K562 treated with DMSO at 1 percent for 48 hours (cell line): ENCODE data around the gene ACAD9. TPM values are rescaled to one million over a fixed set of nuclear protein-coding genes. Genes with fewer than 3 reads are reported as not detected.

Source experiments
- total RNA-seq: library from RNA; unstranded; fragments of 300-600 nt; gene quantifications from 2 replicates; pipeline ENCODE4 v1.2.3, GENCODE V29; 2022; ENCODE audit warnings: low replicate concordance; ENCODE audit errors: extremely low read depth

Gene ACAD9
- not detected in 2 replicates for total RNA-seq

DNA sequence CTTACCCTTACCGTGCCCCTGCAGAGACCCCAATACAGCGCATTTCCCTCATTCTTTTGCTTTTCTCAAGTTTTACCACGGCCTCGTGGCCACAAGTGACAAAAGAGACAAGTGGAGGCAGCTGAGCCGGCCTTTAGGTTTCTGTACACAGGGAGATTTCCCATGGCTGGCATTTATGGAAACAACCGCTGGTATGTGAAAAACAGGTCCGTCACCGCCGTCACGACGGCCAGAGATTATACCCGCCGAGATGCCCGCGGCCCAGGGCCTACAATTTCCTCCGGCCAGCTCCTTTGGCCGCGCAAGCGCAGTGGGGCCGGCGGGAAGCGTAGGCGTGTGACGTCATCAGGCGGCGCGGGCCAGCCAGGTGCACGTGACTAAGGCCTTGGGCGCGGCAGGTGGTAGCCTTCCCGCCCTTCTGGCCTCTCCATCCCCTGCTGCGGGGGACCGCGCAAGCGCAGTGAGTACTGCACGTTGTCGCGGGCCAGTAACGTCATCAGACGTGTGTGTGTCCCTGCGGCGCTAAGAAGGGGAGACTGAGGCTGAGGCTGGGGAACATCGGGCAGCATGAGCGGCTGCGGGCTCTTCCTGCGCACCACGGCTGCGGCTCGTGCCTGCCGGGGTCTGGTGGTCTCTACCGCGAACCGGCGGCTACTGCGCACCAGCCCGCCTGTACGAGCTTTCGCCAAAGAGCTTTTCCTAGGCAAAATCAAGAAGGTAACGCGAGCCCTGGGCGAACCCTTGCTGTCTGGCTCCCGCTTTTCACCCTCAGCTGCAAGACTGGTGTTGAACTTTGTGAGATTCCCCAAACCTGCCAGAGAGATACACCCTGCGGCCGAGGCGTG is at the start of gene ACAD9:
TSS of gene ACAD9 (plus strand) at position 496 of the 845 bp plus-strand sequence. CDS start at position 568, 72 bp downstream.

Other genes starting within 250 kb of the ACAD9 start
- not detected in 2 replicates for gene RPN1, start 228.8 kb upstream of the ACAD9 start, total RNA-seq
- gene RAB7A, start 153.4 kb upstream of the ACAD9 start, total RNA-seq = not detected in 2 replicates
- not detected in 2 replicates for gene CFAP92, start 114.5 kb downstream of the ACAD9 start, total RNA-seq
- not detected in 2 replicates for gene EFCC1, start 121.7 kb downstream of the ACAD9 start, total RNA-seq
- not detected in 2 replicates for gene GP9, start 181.2 kb downstream of the ACAD9 start, total RNA-seq
- gene RAB43, start 242.2 kb downstream of the ACAD9 start, total RNA-seq = not detected in 2 replicates